NOMO-1 treated with DMSO at 0.1 percent for 48 hours (cell line): ENCODE data around the gene SMIM28.

Experiments
- DNase-seq: peaks from one replicate; lab custom pipeline; 2025; ENCODE audit not compliant: unreplicated experiment; lab: John Stamatoyannopoulos, UW

SMIM28 gene

DNA sequence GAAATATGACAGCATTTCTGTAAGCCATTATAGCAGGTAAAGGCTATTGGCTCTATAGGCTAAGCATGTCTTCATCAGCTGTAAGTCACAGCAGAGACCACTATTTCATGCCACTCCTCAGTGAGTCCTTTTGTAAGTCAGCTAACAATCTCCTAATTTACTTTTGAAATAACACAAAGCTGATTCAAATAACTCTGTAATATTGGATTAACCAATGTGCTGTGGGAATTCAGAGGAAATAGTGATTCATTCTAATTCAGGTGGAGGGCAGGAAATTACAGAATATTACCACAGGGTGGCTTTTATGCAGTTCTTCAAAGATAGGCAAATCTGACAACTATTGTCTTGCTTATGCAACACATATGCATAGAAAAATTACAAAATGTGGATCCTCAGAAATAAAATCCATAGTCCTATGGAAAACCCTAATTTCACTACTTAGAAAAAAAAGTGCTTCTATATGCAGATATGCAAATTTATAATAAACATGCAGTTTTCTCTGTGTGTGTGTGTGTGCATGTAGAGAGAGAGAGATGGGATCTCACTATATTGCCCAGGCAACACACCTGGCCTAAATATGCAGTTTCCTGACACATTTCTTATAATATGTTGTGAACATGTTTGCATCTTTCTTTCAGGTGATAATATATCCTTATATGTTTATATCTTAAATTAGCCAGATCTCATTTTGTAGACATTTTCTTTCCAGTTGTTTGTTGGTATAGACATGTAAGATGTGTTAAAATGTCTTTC lies 4.8 kb upstream of the SMIM28 start:
- DNase-seq: peak; percentile 58

DNA sequence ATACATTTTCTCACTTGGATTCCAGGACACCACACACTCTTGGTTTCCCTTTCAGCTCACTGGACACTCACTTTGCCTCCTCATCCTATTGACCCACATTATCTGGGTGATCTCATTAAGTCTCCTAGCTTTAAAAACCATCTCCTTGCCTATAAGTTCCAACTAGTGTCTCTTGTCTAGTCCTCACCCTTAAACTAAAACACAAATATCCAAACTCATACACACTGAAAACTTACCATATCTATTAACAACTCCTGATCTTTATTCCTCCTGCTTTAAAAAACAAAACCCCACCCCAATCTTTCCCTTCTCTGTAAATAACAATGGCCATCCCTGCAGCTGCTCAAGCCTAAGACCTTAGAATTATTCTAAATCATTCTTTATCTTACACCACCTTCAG lies 3.5 kb upstream of the SMIM28 start:
- no peak for DNase-seq

DNA sequence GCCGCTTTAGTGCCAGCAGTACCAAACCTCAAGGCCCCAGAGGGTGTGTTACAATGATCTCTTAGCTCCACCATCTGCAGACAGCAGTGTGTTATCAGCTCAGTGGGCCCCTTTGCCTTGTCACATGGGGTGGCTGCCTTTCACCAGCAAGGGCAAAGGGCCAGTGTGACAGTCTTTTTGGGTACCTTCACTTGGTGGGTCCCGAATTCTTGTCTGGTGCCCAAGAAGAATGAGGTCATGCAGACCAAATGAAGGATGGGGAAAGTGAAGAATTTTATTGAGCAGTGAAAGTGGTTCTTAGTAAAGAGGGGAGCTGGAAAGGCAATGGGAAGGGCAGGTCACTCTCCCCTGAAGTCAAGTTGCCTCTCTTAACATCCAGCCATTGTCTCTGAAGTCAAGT lies 2.9 kb upstream of the SMIM28 start:
- DNase-seq: no peak

DNA sequence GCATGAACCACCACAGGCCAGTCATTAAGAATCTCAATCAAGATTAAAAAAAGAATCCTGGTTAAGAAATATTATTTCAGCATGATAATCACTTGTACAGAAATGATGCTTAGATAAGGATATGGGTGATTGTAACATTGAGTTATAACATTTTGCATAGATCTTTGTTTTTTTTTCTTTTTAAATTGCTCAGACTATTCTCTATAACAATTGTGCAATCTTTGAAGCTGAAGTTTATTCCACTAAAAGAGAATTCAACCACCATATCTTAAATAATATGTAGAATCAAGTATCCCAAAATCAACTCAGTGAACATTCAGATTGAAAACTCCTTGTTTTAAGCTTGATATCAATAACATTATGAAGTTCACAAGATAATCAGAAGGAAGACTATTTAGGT lies 663 bp upstream of the SMIM28 start:
- DNase-seq: no peak

DNA sequence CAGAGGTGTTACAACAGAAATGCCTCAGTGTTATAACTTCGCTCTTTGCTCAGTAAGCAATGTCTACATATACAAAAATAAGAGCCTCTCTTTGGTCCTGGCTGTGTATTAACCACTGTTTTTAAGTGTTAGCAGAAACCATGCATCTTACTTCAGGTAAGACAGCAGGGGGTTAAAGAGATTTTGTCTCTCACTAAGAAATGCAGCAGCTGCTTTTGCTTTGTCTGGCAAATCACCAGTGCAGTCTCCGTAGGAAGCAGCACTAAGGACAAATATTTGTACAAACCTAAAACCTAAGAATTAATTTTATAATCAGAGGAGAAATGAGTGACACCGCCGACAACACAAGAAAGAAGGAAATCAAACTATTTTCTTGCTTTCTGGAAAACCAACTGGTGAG lies 758 bp downstream of the SMIM28 start:
- no peak for DNase-seq

DNA sequence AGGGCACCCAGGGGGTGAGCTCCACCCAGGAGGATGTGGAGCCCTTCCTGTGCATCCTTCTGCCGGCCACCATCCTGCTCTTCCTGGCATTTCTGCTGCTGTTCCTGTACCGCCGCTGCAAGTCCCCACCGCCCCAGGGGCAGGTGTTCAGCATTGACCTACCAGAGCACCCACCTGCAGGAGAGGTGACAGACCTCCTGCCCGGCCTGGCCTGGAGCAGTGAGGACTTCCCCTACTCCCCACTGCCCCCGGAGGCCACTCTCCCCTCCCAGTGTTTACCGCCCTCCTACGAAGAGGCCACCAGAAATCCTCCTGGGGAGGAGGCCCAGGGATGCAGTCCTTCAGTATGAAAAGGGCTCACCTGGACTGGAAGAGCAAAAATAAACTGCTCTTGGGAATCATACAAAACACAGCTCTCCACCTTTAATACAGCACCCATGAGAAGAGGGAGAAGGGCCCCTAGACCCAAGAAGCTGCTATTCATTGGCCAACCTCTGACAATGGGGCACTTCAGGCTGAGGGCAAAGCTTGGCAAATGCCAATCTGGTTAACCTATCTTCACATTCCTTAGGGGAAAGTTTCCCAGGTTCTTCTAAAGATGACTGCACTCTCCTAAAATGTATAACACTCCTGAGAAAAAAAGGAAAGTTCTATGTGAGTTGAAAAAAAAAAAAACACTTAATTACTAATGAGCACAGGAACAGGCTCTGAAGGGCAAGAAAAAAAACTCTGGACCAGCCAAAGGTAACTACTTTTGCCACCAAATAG lies 5.0 kb downstream of the SMIM28 start:
- DNase-seq: no peak

DNA sequence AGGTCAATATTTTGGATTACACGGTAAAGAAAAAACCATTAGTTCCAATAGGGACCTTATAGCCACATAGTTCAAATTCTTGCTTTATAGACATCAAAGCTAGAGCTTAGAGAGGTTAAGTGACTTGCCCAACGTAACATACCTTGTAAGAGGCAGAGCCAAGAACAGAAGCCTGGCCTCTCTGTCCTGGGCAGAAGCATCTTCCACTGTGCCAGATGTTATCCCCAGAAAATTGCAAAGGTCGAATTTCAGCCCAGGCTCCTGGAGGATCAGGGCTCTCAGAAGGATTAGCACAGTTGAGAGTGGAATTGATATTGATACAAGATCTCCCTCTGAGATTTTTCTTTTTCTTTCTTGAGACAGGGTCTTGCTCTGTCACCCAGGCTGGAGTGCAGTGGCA lies 6.1 kb downstream of the SMIM28 start:
- no peak for DNase-seq

GRCh38 chr6:138386897-138387296 lies 9.2 kb downstream of the SMIM28 start:
- no peak for DNase-seq

- DNase-seq: no peak
These were observed 10.1 kb downstream of the SMIM28 start for GRCh38 chr6:138387577-138388368.

DNA sequence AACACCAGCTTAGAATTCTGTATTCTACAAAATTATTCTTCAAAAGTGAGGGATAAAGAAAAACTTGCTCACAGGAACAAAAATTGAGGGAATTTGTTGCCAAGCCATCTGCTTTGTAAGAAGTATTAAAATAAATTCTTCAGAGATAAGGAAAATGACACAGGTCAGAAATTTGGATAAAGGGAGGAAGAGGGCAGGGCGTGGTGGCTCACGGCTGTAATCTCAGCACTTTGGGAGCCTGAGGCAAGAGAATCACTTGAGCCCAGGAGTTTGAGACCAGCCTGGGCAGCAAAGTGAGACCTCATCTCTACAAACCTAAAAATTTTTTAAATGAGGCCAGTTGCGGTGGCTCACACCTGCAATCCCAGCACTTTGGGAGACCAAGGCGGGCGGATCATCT lies 11.8 kb downstream of the SMIM28 start:
- DNase-seq: no peak

GRCh38 chr6:138393871-138394783 lies 16.4 kb downstream of the SMIM28 start:
- DNase-seq: peak; percentile 59

DNA sequence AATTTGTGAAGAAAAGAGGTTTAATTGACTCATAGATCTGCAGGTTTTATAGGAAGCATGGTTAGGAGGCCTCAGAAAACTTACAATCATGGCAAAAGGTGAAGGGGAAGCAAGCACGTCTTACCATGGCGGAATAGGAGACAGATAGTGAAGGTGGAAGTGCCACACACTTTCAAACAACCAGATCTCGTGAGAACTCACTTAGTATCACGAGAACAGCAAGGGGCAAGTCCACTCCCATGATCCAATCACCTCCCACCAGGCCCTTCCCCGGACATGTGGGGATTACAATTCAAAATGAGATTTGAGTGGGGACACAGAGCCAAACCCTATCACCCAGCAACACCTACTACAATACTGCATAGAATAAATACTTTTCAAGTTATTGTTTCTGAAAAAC lies 19.0 kb downstream of the SMIM28 start:
- DNase-seq: no peak

DNA sequence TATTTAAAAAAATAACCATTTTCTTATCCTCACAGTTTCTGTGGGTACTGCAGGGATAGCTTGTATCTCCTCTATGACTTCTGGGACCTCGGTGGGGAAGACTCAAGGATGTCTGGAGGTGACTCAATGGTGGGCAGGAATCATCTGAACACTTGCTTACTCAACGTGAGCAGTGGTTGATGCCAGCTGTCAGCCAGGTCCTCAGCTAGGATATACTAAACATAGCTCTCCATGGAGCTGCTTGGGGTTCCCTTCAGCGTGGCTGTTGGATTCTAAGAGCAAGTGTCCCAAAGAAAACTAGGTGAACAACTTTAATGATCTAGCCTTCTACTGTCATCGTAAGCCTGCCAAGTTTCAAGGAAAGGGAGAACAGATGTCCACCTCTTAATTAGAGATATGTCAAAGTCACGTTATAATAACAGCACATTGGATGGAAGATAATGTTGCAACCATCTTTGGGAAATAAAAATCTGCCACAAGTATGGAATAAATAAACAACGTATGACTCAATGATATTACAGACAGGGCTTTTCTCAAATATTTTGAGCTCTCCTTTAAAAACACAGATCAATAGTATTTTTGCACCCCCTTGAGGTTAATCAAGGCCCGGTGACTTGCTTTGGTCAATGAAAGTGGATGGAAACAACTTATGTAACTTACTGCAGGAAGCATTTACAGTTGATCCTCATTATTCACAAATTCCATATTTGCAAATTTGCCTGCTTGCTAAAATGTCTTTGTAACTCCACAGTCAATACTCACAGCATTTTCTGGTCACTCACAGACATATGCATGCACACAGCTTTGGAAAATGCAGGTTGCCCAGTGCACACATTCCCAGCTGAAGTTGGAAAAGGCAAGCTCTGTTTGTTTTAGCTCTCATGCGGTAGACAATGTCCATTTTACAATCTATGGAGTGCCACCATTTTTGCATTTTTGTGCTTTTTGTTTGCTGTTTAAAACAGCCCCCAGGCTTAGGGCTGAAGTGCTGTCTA lies 19.7 kb downstream of the SMIM28 start:
- DNase-seq: no peak

GRCh38 chr6:138400326-138400725 lies 22.6 kb downstream of the SMIM28 start:
- no peak for DNase-seq

DNA sequence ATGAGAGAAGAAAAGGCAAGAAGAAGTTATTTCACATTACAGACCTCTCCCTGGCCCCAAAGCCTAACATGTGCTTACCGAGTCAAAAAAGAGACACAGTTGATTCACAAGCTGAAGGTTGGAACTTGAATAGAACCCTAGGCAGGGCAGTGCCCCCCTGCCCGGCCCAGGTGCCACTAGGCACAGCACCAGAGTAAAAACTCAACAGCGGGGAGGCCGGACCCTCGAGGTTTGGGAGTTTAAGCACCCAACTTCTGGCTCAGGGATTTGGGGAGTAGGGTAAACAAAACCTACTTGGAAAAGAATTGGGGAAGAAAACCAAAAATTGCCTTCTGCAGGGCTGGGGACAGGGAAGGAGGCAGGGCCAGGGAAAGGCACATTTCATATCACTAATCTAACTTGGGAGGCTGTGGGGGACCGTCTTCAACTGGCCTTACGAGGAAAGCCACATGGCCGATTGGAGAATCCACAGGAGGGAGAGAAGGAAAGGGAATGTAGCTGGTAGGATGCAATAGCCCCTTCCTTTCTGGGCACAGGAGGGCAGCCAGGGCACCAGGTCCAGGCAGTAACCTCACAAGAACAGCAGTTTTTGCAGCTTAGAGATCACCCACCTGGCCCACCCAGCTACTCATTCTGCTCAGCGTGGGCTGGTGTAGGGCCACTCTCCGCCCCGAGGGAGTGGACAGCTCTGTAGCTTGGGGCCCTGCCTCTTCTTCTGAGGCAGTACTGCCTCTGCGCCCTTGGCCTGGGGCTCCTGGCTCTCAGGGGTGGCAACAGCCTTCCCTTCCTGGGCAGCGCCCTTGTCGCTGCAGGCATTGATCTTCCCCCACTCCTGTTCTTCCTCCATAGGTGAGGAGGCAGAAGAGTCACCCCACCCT lies 24.5 kb downstream of the SMIM28 start:
- DNase-seq: no peak

DNA sequence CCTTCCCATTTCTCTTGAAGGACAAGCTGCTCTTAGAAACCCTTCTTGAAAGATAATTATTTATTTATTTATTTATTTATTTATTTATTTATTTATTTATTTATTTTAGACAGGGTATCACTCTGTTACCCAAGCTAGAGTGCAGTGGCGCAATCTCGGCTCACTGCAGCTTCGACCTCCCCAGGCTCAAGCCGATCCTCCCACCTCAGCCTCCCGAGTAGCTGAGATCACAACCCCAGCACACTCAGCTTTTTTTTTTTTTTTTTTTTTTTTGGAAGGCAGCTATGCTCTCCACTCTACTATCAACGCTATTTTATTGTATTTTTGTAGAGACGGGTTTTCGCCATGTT lies 25.1 kb downstream of the SMIM28 start:
- DNase-seq: no peak

- DNase-seq: peak; percentile 38
These were observed 25.7 kb downstream of the SMIM28 start for GRCh38 chr6:138403324-138403800.

DNA sequence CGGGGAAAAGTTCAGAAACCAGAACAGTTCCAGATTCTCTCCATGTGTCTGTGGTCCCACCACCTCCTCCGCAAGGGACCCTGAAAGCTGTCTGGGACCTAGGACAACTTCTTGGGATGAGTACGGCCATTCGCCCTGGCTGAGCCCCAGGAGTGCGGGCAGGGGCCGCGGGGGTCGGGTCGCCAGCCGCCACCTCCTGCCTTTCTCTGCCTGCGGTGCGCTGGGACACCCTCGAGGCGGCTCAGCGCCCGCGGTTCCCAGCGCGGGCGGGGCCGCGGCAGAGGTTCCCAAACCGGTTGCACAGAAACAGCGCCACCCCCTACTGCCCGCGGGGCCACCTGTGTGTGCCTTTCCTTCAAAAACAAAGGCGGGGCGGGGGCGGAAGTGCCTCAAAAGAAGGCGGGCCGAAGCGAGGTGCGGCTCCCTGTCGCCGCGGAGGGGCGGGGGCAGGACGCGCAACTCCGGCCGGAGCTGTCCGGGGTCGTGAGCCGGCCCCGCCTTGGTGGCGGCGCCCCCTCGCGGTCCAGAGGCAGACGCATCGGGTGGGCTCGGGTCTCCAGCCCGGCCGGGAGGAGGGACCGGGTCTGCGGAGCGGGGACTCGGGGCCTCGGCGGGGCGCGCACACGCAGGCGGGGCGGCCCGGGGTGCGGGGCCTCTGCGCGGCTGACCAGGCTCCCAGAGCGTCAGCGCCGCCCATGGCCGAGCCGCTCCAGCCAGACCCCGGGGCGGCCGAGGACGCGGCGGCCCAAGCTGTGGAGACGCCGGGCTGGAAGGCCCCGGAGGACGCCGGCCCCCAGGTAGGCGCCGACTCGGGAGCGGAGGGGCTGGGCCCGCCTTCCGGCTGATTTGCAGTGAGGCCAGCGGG lies 26.3 kb downstream of the SMIM28 start, which contains the start of gene HEBP2:
Gene HEBP2, plus strand, starts transcription at position 423 of the 865 bp plus-strand sequence. Its CDS starts 273 bp downstream, at position 696.
- DNase-seq: peak; percentile 92
